Gastroesophageal sphincter (tissue), 3 donors: ENCODE measurements around the gene ANAPC7.
A peak's percentile ranks its signal among the peaks of the same experiment; 100 is the strongest.

Source experiments
- CTCF ChIP-seq, 4 experiments: fragments of 200-600 bp in 2 of 4; fragments of 450-650 bp in 2 of 4; sonication (generic) in 1 of 4; IDR thresholded peaks; one replicate each; pipeline ENCODE4 v1.5.1; 2017 to 2019; ENCODE audit warnings: antibody characterized with exemption in 4 of 4, mild to moderate bottlenecking in 2 of 4, moderate library complexity in 2 of 4
- POLR2A ChIP-seq, 2 donors: fragments of 450-650 bp; IDR thresholded peaks; one replicate each; pipeline ENCODE4 v1.6.1; 2017; ENCODE audit warnings: antibody characterized with exemption in 2 of 2, mild to moderate bottlenecking in 2 of 2, moderate library complexity in 1 of 2
- POLR2AphosphoS5 ChIP-seq: sonication (generic); formaldehyde crosslinking; IDR thresholded peaks from one replicate; pipeline ENCODE4 v1.6.1; 2017; ENCODE audit warnings: antibody characterized with exemption

GRCh38 chr12:110373025-110373424 lies 30.5 kb downstream of the ANAPC7 start:
- peak in 2 of 4 experiments; percentile 14 to 21 for TF ChIP-seq CTCF (IDR thresholded peaks at IDR 0.05)
- no peak for TF ChIP-seq POLR2A (IDR thresholded peaks at IDR 0.05)
- TF ChIP-seq POLR2AphosphoS5 = no peak
